Fibroblast of pulmonary artery (primary cell): ENCODE measurements around the gene PDZRN3.

Experiments
- DNase-seq: peaks from one replicate; pipeline ENCODE4 v3.0.0-alpha.2; 2010; ENCODE audit warnings: low read depth
- H3K4me3 ChIP-seq: replicated peaks from 2 replicates; pipeline ENCODE4 v1.5.1; 2011; ENCODE audit warnings: low read depth, mild to moderate bottlenecking, control low read depth, low read length, moderate library complexity
- CTCF ChIP-seq: IDR thresholded peaks from 2 replicates; pipeline ENCODE4 v1.5.1; 2011; ENCODE audit warnings: mild to moderate bottlenecking, control low read depth, low read length, inconsistent platforms; ENCODE audit errors: missing control alignments

PDZRN3 gene

GRCh38 chr3:73508330-73508954, 116.3 kb downstream of the PDZRN3 start:
- TF ChIP-seq CTCF = peak; percentile 85
- DNase-seq = peak; percentile 81
- no peak overlapping the region for H3K4me3 ChIP-seq

GRCh38 chr3:73504852-73505251, 119.9 kb downstream of the PDZRN3 start:
- no peak for DNase-seq
- no peak overlapping the region for H3K4me3 ChIP-seq
- no peak for TF ChIP-seq CTCF

- no peak overlapping the region for H3K4me3 ChIP-seq
- no peak for TF ChIP-seq CTCF
- no peak for DNase-seq
Measured at GRCh38 chr3:73504239-73504638, 120.5 kb downstream of the PDZRN3 start.

- no peak for TF ChIP-seq CTCF
- no peak for DNase-seq
Measured at GRCh38 chr3:73503781-73504180, 121.0 kb downstream of the PDZRN3 start.

GRCh38 chr3:73502609-73503583, 121.8 kb downstream of the PDZRN3 start:
- no peak overlapping the region for H3K4me3 ChIP-seq
- TF ChIP-seq CTCF = peak; percentile 87
- peak; percentile 85 for DNase-seq

More at GRCh38 chr3:73503781-73504180, 121.0 kb downstream of the PDZRN3 start:
- no peak overlapping the region for H3K4me3 ChIP-seq

GRCh38 chr3:73500321-73500720, 124.4 kb downstream of the PDZRN3 start:
- TF ChIP-seq CTCF = no peak
- DNase-seq = no peak
- H3K4me3 ChIP-seq = no peak overlapping the region
